ENCODE results near the gene WDR7. TPM values are rescaled to one million over a fixed set of nuclear protein-coding genes. Genes with fewer than 3 reads are reported as not detected.

WDR7 gene
- total and polyA plus RNA-seq, 2 experiments from 2014 or later = 7.0 to 14.8 TPM

DNA sequence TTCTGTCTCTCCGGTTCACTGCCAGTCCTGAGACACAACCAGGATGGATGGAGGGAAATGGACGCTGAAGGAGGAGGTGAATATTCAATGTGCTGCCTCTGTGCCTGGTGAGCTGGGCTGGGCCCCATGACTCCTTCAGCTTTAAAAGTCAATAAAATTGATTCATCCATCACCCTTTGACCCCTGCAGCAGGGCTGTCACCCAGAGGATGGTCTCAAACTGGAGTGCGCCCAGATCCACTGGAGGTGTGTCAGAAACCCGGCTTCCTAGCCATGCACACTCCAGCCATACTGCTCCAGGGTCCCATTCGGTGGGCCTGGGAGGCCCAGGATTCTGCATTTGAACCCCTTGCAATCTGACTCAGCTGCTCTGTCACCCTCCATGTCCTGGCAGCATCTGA, 401.6 kb downstream of the WDR7 start (continued):
- TF ChIP-seq STAT1 (IDR thresholded peaks at IDR 0.05; ENCODE audit: unreplicated experiment) = no peak

DNA sequence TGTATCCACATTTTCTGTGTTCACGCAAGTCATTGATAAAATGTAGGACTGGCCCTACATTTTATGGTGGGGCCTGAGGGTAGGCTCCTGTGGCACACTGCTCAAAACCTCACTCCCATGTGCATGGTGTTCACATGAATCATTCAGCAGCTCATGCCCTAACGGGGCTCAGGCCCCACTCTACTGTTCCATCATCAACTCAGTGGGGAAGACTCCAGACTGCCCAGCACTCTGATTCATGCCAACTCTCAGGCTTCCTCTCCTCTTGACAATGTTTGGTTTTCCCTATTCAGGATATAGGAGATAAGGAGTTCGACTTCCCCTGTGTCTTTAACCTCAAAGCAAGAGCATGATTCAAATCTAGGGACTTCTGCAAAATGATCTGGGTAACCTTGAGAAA, 403.7 kb downstream of the WDR7 start:
- no peak for DNase-seq (ENCODE audit: low spot score)

More for the DNA sequence above, 403.7 kb downstream of the WDR7 start:
- H3K36me3 Mint-ChIP-seq (ENCODE audit: low read depth) = peaks cover 10% of the 10 kb centered on the region; the same call in 1 of the 3 replicates
- Histone ChIP-seq H3K4me3 (no peak overlapping the region), H3K27ac (ENCODE audit: low read depth) (no peak overlapping the region), H3K79me2 (replicated peaks; ENCODE audit: insufficient read depth) (no peaks in the 10 kb centered on the region), H3K27me3 (ENCODE audit: insufficient read depth) (no peaks in the 10 kb centered on the region), H3F3A (replicated peaks; ENCODE audit: low read depth) (no peaks in the 10 kb centered on the region), H3K36me3 (ENCODE audit: insufficient read depth) (peaks cover 8% of the 10 kb centered on the region; the same call in 1 of the 2 replicates), H3K9me2 (ENCODE audit: insufficient read depth) (peaks cover 2% of the 10 kb centered on the region; the same call in 1 of the 2 replicates), H3K4me2 (no peak overlapping the region), H4K20me1 (replicated peaks; ENCODE audit: insufficient read depth) (no peaks in the 10 kb centered on the region), H3K4me1 (ENCODE audit: insufficient read depth) (no peaks in the 10 kb centered on the region), H2AFZ (no peak overlapping the region)
- H3K9me3 Mint-ChIP-seq = peaks cover 27% of the 10 kb centered on the region; the same call in 2 of the 3 replicates
- H3K27ac Mint-ChIP-seq = no peak overlapping the region
- H3K4me1 Mint-ChIP-seq = no peaks in the 10 kb centered on the region
- no peak for ATAC-seq
- H3K4me3 Mint-ChIP-seq = no peak overlapping the region
- peaks cover 5% of the 10 kb centered on the region for H3K27me3 Mint-ChIP-seq (ENCODE audit: insufficient read depth, low read depth, poor library complexity)
- TF ChIP-seq NANOG (IDR thresholded peaks at IDR 0.05; ENCODE audit: borderline replicate concordance) (no peak), STAT1 (IDR thresholded peaks at IDR 0.05; ENCODE audit: unreplicated experiment) (no peak), ZNF114 (CRISPR knock-in tag; IDR thresholded peaks at IDR 0.05) (no peak), JUNB (IDR thresholded peaks at IDR 0.05; ENCODE audit: unreplicated experiment) (no peak), EZH2phosphoT487 (IDR thresholded peaks at IDR 0.05; ENCODE audit: unreplicated experiment) (no peak), ZNF331 (CRISPR knock-in tag; IDR thresholded peaks at IDR 0.05; ENCODE audit: low read depth) (no peak), EZH2 (IDR thresholded peaks at IDR 0.05; ENCODE audit: low read depth, unreplicated experiment) (no peak), CREB1 (CRISPR knock-in tag; IDR thresholded peaks at IDR 0.05; ENCODE audit: low read depth) (no peak), POLR2AphosphoS5 (IDR thresholded peaks at IDR 0.05; ENCODE audit: low read depth) (no peak)
- TF ChIP-seq, protein P1, sequence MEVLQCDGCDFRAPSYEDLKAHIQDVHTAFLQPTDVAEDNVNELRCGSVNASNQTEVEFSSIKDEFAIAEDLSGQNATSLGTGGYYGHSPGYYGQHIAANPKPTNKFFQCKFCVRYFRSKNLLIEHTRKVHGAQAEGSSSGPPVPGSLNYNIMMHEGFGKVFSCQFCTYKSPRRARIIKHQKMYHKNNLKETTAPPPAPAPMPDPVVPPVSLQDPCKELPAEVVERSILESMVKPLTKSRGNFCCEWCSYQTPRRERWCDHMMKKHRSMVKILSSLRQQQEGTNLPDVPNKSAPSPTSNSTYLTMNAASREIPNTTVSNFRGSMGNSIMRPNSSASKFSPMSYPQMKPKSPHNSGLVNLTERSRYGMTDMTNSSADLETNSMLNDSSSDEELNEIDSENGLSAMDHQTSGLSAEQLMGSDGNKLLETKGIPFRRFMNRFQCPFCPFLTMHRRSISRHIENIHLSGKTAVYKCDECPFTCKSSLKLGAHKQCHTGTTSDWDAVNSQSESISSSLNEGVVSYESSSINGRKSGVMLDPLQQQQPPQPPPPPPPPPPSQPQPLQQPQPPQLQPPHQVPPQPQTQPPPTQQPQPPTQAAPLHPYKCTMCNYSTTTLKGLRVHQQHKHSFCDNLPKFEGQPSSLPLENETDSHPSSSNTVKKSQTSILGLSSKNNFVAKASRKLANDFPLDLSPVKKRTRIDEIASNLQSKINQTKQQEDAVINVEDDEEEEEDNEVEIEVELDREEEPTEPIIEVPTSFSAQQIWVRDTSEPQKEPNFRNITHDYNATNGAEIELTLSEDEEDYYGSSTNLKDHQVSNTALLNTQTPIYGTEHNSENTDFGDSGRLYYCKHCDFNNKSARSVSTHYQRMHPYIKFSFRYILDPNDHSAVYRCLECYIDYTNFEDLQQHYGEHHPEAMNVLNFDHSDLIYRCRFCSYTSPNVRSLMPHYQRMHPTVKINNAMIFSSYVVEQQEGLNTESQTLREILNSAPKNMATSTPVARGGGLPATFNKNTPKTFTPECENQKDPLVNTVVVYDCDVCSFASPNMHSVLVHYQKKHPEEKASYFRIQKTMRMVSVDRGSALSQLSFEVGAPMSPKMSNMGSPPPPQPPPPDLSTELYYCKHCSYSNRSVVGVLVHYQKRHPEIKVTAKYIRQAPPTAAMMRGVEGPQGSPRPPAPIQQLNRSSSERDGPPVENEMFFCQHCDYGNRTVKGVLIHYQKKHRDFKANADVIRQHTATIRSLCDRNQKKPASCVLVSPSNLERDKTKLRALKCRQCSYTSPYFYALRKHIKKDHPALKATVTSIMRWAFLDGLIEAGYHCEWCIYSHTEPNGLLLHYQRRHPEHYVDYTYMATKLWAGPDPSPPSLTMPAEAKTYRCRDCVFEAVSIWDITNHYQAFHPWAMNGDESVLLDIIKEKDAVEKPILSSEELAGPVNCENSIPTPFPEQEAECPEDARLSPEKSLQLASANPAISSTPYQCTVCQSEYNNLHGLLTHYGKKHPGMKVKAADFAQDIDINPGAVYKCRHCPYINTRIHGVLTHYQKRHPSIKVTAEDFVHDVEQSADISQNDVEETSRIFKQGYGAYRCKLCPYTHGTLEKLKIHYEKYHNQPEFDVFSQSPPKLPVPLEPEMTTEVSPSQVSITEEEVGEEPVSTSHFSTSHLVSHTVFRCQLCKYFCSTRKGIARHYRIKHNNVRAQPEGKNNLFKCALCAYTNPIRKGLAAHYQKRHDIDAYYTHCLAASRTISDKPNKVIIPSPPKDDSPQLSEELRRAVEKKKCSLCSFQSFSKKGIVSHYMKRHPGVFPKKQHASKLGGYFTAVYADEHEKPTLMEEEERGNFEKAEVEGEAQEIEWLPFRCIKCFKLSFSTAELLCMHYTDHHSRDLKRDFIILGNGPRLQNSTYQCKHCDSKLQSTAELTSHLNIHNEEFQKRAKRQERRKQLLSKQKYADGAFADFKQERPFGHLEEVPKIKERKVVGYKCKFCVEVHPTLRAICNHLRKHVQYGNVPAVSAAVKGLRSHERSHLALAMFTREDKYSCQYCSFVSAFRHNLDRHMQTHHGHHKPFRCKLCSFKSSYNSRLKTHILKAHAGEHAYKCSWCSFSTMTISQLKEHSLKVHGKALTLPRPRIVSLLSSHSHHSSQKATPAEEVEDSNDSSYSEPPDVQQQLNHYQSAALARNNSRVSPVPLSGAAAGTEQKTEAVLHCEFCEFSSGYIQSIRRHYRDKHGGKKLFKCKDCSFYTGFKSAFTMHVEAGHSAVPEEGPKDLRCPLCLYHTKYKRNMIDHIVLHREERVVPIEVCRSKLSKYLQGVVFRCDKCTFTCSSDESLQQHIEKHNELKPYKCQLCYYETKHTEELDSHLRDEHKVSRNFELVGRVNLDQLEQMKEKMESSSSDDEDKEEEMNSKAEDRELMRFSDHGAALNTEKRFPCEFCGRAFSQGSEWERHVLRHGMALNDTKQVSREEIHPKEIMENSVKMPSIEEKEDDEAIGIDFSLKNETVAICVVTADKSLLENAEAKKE (CRISPR knock-in tag; IDR thresholded peaks at IDR 0.05) = no peak
- TF ChIP-seq, protein P2, sequence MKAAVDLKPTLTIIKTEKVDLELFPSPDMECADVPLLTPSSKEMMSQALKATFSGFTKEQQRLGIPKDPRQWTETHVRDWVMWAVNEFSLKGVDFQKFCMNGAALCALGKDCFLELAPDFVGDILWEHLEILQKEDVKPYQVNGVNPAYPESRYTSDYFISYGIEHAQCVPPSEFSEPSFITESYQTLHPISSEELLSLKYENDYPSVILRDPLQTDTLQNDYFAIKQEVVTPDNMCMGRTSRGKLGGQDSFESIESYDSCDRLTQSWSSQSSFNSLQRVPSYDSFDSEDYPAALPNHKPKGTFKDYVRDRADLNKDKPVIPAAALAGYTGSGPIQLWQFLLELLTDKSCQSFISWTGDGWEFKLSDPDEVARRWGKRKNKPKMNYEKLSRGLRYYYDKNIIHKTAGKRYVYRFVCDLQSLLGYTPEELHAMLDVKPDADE (IDR thresholded peaks at IDR 0.05) = no peak
- TF ChIP-seq, protein P3, sequence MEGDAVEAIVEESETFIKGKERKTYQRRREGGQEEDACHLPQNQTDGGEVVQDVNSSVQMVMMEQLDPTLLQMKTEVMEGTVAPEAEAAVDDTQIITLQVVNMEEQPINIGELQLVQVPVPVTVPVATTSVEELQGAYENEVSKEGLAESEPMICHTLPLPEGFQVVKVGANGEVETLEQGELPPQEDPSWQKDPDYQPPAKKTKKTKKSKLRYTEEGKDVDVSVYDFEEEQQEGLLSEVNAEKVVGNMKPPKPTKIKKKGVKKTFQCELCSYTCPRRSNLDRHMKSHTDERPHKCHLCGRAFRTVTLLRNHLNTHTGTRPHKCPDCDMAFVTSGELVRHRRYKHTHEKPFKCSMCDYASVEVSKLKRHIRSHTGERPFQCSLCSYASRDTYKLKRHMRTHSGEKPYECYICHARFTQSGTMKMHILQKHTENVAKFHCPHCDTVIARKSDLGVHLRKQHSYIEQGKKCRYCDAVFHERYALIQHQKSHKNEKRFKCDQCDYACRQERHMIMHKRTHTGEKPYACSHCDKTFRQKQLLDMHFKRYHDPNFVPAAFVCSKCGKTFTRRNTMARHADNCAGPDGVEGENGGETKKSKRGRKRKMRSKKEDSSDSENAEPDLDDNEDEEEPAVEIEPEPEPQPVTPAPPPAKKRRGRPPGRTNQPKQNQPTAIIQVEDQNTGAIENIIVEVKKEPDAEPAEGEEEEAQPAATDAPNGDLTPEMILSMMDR (conservative IDR thresholded peaks at IDR 0.05; ENCODE audit: low read depth in 2 of 2) = no peak
- TF ChIP-seq, protein P4, sequence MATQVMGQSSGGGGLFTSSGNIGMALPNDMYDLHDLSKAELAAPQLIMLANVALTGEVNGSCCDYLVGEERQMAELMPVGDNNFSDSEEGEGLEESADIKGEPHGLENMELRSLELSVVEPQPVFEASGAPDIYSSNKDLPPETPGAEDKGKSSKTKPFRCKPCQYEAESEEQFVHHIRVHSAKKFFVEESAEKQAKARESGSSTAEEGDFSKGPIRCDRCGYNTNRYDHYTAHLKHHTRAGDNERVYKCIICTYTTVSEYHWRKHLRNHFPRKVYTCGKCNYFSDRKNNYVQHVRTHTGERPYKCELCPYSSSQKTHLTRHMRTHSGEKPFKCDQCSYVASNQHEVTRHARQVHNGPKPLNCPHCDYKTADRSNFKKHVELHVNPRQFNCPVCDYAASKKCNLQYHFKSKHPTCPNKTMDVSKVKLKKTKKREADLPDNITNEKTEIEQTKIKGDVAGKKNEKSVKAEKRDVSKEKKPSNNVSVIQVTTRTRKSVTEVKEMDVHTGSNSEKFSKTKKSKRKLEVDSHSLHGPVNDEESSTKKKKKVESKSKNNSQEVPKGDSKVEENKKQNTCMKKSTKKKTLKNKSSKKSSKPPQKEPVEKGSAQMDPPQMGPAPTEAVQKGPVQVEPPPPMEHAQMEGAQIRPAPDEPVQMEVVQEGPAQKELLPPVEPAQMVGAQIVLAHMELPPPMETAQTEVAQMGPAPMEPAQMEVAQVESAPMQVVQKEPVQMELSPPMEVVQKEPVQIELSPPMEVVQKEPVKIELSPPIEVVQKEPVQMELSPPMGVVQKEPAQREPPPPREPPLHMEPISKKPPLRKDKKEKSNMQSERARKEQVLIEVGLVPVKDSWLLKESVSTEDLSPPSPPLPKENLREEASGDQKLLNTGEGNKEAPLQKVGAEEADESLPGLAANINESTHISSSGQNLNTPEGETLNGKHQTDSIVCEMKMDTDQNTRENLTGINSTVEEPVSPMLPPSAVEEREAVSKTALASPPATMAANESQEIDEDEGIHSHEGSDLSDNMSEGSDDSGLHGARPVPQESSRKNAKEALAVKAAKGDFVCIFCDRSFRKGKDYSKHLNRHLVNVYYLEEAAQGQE (IDR thresholded peaks at IDR 0.05; ENCODE audit: unreplicated experiment) = no peak
